ENCODE data around the gene ZSCAN9. TPM values are rescaled to one million over a fixed set of nuclear protein-coding genes. Genes with fewer than 3 reads are reported as not detected.

ZSCAN9 gene
- total and polyA plus RNA-seq, 2 of the 13 experiments (the other 11 are each of a cell fraction or from before 2014, with no cell fraction given) = 14.6 to 17.8 TPM

DNA sequence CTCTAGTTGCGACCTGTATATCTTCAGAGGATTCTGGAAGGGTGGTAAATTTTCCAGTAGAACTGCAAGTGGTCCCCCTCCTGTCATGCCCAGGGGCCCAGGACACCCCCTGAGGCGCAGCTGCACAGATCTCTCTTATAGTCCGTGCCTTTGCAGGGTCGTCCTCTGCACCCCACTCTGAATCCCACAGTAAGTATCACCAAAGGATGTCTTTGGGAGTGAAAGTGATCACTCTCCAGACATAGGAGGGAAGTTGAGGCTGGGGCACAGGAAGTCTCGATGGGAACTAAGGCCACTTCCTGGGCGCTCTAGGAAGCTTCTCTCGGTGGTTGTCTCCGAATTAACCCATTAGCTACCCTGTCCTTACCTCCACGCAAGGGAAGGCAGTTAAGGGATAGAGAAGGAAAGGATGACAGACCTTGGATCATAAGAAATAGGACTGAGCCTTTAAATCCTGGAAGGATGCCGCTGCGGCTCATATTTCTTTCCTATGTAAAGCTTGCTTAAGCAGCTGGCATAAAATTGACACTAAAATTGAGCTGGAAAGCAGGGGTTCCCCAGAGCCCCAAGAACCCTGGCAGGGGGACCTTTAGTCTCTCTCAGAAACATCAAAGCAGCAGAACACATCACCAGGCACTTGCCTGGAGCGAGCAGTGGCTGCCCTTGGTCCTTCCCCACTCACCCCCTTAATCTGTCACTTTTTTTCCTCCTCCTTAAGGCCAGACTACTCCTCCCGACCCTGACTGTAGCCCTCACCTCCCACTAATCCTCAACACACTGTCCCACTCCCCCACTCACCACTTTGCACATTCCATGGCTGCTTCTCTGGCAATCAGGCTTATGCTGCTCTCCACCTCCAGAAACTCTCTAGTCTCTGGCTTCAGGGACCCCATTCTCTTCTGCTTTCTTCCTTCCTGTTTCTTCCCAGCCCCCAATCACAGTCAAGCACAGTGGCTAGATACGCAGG is 27.2 kb downstream of the ZSCAN9 start, which contains the start of gene ZKSCAN4 (continued):
- TF ChIP-seq SMARCC2 (IDR thresholded peaks at IDR 0.05) (no peak), ZNF557 (CRISPR knock-in tag; IDR thresholded peaks at IDR 0.05) (no peak), JUND (CRISPR knock-in tag; IDR thresholded peaks at IDR 0.05) (peak; percentile 78), CHD4 (IDR thresholded peaks at IDR 0.05; ENCODE audit: borderline replicate concordance, low read length) (no peak), NBN (conservative IDR thresholded peaks at IDR 0.05) (no peak), SRF (IDR thresholded peaks at IDR 0.05; ENCODE audit: low read depth, low read length) (peak; percentile 54; the same call in 1 of the 2 replicates), GZF1 (CRISPR knock-in tag; IDR thresholded peaks at IDR 0.05) (no peak), SALL1 (CRISPR knock-in tag; IDR thresholded peaks at IDR 0.05) (peak; percentile 63), RARG (CRISPR knock-in tag; IDR thresholded peaks at IDR 0.05; ENCODE audit: low read depth) (no peak), TBP (CRISPR knock-in tag; IDR thresholded peaks at IDR 0.05) (no peak)
- TF ChIP-seq, protein P1, sequence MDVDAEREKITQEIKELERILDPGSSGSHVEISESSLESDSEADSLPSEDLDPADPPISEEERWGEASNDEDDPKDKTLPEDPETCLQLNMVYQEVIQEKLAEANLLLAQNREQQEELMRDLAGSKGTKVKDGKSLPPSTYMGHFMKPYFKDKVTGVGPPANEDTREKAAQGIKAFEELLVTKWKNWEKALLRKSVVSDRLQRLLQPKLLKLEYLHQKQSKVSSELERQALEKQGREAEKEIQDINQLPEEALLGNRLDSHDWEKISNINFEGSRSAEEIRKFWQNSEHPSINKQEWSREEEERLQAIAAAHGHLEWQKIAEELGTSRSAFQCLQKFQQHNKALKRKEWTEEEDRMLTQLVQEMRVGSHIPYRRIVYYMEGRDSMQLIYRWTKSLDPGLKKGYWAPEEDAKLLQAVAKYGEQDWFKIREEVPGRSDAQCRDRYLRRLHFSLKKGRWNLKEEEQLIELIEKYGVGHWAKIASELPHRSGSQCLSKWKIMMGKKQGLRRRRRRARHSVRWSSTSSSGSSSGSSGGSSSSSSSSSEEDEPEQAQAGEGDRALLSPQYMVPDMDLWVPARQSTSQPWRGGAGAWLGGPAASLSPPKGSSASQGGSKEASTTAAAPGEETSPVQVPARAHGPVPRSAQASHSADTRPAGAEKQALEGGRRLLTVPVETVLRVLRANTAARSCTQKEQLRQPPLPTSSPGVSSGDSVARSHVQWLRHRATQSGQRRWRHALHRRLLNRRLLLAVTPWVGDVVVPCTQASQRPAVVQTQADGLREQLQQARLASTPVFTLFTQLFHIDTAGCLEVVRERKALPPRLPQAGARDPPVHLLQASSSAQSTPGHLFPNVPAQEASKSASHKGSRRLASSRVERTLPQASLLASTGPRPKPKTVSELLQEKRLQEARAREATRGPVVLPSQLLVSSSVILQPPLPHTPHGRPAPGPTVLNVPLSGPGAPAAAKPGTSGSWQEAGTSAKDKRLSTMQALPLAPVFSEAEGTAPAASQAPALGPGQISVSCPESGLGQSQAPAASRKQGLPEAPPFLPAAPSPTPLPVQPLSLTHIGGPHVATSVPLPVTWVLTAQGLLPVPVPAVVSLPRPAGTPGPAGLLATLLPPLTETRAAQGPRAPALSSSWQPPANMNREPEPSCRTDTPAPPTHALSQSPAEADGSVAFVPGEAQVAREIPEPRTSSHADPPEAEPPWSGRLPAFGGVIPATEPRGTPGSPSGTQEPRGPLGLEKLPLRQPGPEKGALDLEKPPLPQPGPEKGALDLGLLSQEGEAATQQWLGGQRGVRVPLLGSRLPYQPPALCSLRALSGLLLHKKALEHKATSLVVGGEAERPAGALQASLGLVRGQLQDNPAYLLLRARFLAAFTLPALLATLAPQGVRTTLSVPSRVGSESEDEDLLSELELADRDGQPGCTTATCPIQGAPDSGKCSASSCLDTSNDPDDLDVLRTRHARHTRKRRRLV (CRISPR knock-in tag; IDR thresholded peaks at IDR 0.05) = 0 out of 2 replicates have a peak, but pooled peaks have one; percentile 47
- TF ChIP-seq, protein P2, sequence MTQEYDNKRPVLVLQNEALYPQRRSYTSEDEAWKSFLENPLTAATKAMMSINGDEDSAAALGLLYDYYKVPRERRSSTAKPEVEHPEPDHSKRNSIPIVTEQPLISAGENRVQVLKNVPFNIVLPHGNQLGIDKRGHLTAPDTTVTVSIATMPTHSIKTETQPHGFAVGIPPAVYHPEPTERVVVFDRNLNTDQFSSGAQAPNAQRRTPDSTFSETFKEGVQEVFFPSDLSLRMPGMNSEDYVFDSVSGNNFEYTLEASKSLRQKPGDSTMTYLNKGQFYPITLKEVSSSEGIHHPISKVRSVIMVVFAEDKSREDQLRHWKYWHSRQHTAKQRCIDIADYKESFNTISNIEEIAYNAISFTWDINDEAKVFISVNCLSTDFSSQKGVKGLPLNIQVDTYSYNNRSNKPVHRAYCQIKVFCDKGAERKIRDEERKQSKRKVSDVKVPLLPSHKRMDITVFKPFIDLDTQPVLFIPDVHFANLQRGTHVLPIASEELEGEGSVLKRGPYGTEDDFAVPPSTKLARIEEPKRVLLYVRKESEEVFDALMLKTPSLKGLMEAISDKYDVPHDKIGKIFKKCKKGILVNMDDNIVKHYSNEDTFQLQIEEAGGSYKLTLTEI (CRISPR knock-in tag; conservative IDR thresholded peaks at IDR 0.05) = no peak
- TF ChIP-seq, protein P3, sequence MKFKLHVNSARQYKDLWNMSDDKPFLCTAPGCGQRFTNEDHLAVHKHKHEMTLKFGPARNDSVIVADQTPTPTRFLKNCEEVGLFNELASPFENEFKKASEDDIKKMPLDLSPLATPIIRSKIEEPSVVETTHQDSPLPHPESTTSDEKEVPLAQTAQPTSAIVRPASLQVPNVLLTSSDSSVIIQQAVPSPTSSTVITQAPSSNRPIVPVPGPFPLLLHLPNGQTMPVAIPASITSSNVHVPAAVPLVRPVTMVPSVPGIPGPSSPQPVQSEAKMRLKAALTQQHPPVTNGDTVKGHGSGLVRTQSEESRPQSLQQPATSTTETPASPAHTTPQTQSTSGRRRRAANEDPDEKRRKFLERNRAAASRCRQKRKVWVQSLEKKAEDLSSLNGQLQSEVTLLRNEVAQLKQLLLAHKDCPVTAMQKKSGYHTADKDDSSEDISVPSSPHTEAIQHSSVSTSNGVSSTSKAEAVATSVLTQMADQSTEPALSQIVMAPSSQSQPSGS (CRISPR knock-in tag; IDR thresholded peaks at IDR 0.05) = 0 out of 2 replicates have a peak, but pooled peaks have one; percentile 55
- TF ChIP-seq, protein P4, sequence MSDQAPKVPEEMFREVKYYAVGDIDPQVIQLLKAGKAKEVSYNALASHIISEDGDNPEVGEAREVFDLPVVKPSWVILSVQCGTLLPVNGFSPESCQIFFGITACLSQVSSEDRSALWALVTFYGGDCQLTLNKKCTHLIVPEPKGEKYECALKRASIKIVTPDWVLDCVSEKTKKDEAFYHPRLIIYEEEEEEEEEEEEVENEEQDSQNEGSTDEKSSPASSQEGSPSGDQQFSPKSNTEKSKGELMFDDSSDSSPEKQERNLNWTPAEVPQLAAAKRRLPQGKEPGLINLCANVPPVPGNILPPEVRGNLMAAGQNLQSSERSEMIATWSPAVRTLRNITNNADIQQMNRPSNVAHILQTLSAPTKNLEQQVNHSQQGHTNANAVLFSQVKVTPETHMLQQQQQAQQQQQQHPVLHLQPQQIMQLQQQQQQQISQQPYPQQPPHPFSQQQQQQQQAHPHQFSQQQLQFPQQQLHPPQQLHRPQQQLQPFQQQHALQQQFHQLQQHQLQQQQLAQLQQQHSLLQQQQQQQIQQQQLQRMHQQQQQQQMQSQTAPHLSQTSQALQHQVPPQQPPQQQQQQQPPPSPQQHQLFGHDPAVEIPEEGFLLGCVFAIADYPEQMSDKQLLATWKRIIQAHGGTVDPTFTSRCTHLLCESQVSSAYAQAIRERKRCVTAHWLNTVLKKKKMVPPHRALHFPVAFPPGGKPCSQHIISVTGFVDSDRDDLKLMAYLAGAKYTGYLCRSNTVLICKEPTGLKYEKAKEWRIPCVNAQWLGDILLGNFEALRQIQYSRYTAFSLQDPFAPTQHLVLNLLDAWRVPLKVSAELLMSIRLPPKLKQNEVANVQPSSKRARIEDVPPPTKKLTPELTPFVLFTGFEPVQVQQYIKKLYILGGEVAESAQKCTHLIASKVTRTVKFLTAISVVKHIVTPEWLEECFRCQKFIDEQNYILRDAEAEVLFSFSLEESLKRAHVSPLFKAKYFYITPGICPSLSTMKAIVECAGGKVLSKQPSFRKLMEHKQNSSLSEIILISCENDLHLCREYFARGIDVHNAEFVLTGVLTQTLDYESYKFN (CRISPR knock-in tag; conservative IDR thresholded peaks at IDR 0.05) = peak; percentile 36; the same call in 1 of the 2 replicates
- TF ChIP-seq, protein P5, sequence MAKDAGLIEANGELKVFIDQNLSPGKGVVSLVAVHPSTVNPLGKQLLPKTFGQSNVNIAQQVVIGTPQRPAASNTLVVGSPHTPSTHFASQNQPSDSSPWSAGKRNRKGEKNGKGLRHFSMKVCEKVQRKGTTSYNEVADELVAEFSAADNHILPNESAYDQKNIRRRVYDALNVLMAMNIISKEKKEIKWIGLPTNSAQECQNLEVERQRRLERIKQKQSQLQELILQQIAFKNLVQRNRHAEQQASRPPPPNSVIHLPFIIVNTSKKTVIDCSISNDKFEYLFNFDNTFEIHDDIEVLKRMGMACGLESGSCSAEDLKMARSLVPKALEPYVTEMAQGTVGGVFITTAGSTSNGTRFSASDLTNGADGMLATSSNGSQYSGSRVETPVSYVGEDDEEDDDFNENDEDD (CRISPR knock-in tag; IDR thresholded peaks at IDR 0.05; ENCODE audit: borderline replicate concordance) = no peak; the same call in 1 of the 2 replicates
